Panc1 (cell line): Measurements from ENCODE around the gene SLC45A1.

Experiments
- CTCF ChIP-seq: fragments of 450-650 bp; IDR thresholded peaks from 2 replicates; pipeline ENCODE4 v1.5.1; 2017; ENCODE audit warnings: mild to moderate bottlenecking
- POLR2AphosphoS5 ChIP-seq: IDR thresholded peaks from 2 replicates; pipeline ENCODE4 v1.6.1; 2012; ENCODE audit warnings: mild to moderate bottlenecking, low read depth, low read length, moderate library complexity
- REST ChIP-seq, 2 experiments: IDR thresholded peaks; 2 replicates each; pipeline ENCODE4 v1.6.1; 2011 to 2012; ENCODE audit warnings: low read depth in 2 of 2, control low read depth in 1 of 2, low read length in 1 of 2, mild to moderate bottlenecking in 1 of 2, moderate library complexity in 1 of 2; ENCODE audit not compliant: insufficient read depth in 1 of 2

DNA sequence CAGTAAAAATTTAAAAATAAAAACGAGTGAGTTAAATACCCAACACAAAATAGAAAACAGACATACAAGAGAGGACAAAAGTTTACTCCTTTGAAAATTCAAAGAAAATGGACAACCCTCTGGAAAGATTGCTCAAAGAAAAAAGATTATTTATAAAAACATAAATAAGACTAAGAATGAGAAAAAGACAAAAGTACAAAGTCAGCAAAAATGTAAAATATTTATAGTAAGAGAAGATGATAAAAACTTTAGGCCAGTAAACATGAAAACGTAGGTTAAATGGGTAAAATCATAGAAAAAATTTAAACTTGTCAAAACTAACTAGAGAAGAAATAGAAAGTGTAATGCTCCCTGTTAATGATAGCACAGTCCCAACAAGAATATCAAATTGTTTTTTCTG lies 31.9 kb upstream of the SLC45A1 start:
- TF ChIP-seq CTCF: no peak
- no peak for TF ChIP-seq POLR2AphosphoS5
- TF ChIP-seq REST (IDR thresholded peaks at IDR 0.05; ENCODE audit: insufficient read depth in 1 of 2, low read depth in 2 of 2, low read length in 1 of 2): no peak
